Karpas-422 (cell line): Measurements from ENCODE around the gene DDA1. TPM values are rescaled to one million over a fixed set of nuclear protein-coding genes. Genes with fewer than 3 reads are reported as not detected.

Experiments
- DNase-seq: peaks from one replicate; pipeline ENCODE4 v3.0.0-alpha.2; 2015
- H2AFZ ChIP-seq: fragments of 200-600 bp; sonication (generic); 2 replicates; pipeline ENCODE4 v1.6.1; 2014; ENCODE audit warnings: antibody characterized with exemption, low read length, mixed read lengths
- H3K27ac ChIP-seq: fragments of 200-600 bp; sonication (generic); 2 replicates; pipeline ENCODE4 v1.5.1; 2014; ENCODE audit warnings: mild to moderate bottlenecking, low read length, moderate library complexity
- H3K27me3 ChIP-seq: fragments of 200-600 bp; sonication (generic); 2 replicates; pipeline ENCODE4 v1.6.1; 2014; ENCODE audit warnings: low read length, mixed read lengths
- H3K36me3 ChIP-seq: fragments of 200-600 bp; sonication (generic); 2 replicates; pipeline ENCODE4 v1.6.1; 2014; ENCODE audit warnings: low read length, mixed read lengths; ENCODE audit not compliant: insufficient read depth
- H3K4me1 ChIP-seq: fragments of 200-600 bp; sonication (generic); 2 replicates; pipeline ENCODE4 v1.6.1; 2014; ENCODE audit warnings: mild to moderate bottlenecking, low read length, mixed read lengths
- H3K4me2 ChIP-seq: fragments of 200-600 bp; sonication (generic); 2 replicates; pipeline ENCODE4 v1.6.1; 2014; ENCODE audit warnings: low read length, low read depth, mild to moderate bottlenecking; ENCODE audit not compliant: poor library complexity, severe bottlenecking
- H3K4me3 ChIP-seq: fragments of 200-600 bp; sonication (generic); 2 replicates; pipeline ENCODE4 v1.5.1; 2014; ENCODE audit warnings: mild to moderate bottlenecking, antibody characterized with exemption, low read length, mixed read lengths
- H3K79me2 ChIP-seq: fragments of 200-600 bp; sonication (generic); 2 replicates; pipeline ENCODE4 v1.6.1; 2014; ENCODE audit warnings: mild to moderate bottlenecking, low read length, mixed read lengths
- H3K9ac ChIP-seq: fragments of 200-600 bp; sonication (generic); 2 replicates; pipeline ENCODE4 v1.6.0; 2014; ENCODE audit warnings: low read length
- H3K9me2 ChIP-seq: fragments of 200-600 bp; sonication (generic), shearing (Covaris generic); replicated peaks from 2 replicates; pipeline ENCODE4 v1.6.0; 2014; ENCODE audit warnings: mild to moderate bottlenecking, low read length, moderate library complexity; ENCODE audit not compliant: insufficient read depth
- H3K9me3 ChIP-seq: fragments of 300-700, 200-600 bp; sonication (generic); 2 replicates; pipeline ENCODE4 v1.6.1; 2014; ENCODE audit warnings: low read length, mixed read lengths
- H4K20me1 ChIP-seq: fragments of 200-600 bp; sonication (generic); 2 replicates; pipeline ENCODE4 v1.6.1; 2014; ENCODE audit warnings: mild to moderate bottlenecking, antibody characterized with exemption, low read length, low read depth; ENCODE audit not compliant: insufficient read depth
- total RNA-seq: library from RNA; depleted of rRNA; stranded (reverse); fragments of >200 nt; shearing (Covaris generic); gene quantifications from 2 replicates; pipeline ENCODE4 v1.2.3, GENCODE V29; 2014; ENCODE audit warnings: low replicate concordance

Gene DDA1
- total RNA-seq, 1 experiment from 2014 or later = 24.4 TPM

DNA sequence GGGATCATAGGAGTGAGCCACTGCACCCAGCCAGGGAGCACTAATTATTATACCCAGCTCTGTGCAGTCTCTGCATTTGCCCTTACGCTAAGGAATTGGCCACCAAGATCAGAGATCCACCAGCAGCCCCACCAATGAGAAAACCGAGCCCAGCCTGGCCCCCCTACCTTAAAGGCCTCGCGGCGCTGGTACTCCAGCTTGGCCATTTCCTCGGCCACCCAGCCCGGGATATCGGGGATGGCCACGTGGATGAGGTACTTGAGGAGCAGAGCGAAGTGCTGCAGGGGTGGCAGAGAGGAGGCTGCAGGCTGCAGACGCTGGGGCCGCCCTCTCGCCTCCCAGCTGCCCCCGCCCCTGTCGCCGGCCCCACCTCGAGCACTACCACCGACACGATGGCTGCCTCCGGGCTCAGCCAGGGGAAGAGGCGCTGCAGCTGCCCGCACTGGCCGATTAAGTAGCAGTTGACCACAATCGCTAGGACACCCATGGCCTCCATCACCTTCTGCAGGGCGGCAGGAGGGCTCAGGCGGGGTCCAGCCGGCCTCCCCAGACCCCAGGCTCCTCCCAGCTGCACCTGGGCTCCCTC, 17.8 kb downstream of the DDA1 start:
- H3K9ac ChIP-seq = no peak overlapping the region
- no peak overlapping the region for H3K4me2 ChIP-seq
- no peaks in the 10 kb centered on the region for H3K9me3 ChIP-seq

DNA sequence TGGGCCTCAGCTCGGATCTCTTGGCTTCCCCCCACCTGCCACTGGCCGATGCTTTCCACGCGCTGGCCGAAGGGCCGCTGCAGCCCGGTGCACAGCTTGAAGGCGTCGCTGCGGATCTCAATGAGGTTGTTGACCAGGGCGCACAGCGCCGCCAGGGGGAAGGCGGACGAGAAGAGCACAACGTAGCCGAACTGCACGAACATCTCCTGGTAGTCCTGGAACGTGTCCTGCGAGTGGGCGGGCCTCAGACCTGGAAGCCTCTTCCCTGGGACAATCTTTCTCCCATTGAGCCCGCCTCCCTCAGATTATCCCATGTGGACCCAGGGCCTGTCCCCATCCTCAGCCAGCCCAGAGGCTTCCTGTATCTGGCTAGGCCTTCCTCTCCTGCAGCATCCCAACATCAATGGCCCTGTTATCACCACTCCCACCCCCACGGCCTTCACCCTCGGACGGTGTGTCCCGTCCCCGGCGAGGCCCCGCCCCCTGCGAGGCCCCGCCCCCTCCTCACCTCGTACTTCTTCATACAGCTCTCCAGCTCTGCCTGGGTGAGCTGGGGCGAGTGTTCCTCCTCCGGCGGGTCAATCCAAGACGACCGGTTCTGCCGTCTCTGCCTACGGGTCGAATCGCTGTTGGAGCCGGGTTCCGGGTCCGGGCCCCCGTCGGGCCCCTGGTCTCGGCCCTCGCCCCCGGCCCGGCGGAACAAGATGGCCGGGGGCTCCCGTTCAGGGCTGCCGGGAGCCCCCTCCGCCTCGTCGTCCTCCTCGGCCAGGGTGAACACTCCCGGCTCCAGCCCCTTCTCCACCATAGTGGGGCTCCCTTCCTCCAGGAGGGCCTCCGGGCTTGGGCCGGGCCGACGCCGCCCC, 18.5 kb downstream of the DDA1 start:
- no peaks in the 10 kb centered on the region for H3K27me3 ChIP-seq
- H3K4me3 ChIP-seq = no peak overlapping the region
- no peaks in the 10 kb centered on the region for H3K9me3 ChIP-seq
- H4K20me1 ChIP-seq = no peaks in the 10 kb centered on the region
- no peak overlapping the region for H3K9ac ChIP-seq
- H3K27ac ChIP-seq = no peak overlapping the region
- H3K36me3 ChIP-seq = no peaks in the 10 kb centered on the region
- H3K4me2 ChIP-seq = peak overlapping the region; percentile 13
- no peaks in the 10 kb centered on the region for H3K9me2 ChIP-seq
- no peaks in the 10 kb centered on the region for H3K4me1 ChIP-seq
- H3K79me2 ChIP-seq = no peaks in the 10 kb centered on the region
- no peak overlapping the region for H2AFZ ChIP-seq
- peak; percentile 78 for DNase-seq

More for the DNA sequence above, 17.8 kb downstream of the DDA1 start:
- H3K79me2 ChIP-seq = no peaks in the 10 kb centered on the region
- H3K27me3 ChIP-seq = no peaks in the 10 kb centered on the region
- no peaks in the 10 kb centered on the region for H3K9me2 ChIP-seq
- DNase-seq = no peak
- H3K4me3 ChIP-seq = no peak overlapping the region
- H2AFZ ChIP-seq = no peak overlapping the region
- H3K36me3 ChIP-seq = no peaks in the 10 kb centered on the region
- no peaks in the 10 kb centered on the region for H3K4me1 ChIP-seq
- no peaks in the 10 kb centered on the region for H4K20me1 ChIP-seq
- no peak overlapping the region for H3K27ac ChIP-seq

DNA sequence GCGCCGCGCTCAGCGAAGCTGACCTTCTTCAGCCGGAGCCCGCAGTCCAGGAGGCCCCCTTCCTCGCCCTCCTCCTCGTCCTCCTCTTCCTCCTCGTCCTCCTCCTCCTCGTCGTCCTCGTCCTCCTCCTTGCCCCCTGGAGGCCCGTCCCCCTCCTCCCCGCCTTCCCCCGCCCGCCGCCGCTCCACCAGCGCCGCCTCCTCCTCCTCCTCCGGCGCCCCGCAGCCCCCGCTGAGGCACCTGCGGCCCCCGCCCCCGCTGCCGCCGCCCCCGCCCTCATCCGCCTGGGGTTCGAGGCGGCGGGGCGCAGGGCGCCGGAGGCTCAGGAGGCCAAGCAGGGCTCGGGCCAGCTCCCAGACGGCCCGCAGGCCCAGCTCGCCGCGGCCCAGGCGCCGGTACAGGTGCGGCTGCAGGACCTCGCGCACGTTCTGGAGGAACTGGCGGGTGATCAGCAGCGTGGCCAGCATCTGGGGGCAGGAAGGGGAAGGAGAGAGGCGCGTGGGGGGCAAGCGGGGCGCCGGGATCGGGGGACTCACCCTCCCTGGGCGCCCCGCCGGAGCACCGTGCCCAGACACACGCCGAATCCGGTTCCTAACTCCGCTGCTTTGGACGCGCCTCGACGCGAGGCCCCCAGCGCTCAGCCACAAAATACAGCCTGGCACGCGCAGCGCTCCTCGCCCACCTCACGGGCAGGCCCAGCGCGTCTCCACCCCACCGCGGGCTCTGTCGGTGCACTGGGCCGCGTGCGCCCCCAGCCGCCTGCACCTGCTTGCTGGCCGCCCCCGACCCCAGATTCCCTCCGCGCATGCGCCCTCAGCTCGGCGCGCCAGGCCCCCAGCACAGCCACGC, 19.4 kb downstream of the DDA1 start:
- H3K4me3 ChIP-seq = no peak overlapping the region
- no peaks in the 10 kb centered on the region for H3K27me3 ChIP-seq
- H3K36me3 ChIP-seq = no peaks in the 10 kb centered on the region
- no peaks in the 10 kb centered on the region for H3K9me3 ChIP-seq
- no peak for DNase-seq
- peak overlapping the region; percentile 13 for H3K4me2 ChIP-seq
- H3K9me2 ChIP-seq = no peaks in the 10 kb centered on the region
- H3K27ac ChIP-seq = no peak overlapping the region
- no peak overlapping the region for H3K9ac ChIP-seq
- no peaks in the 10 kb centered on the region; the same call in 1 of the 2 replicates for H3K4me1 ChIP-seq
- H4K20me1 ChIP-seq = no peaks in the 10 kb centered on the region
- no peaks in the 10 kb centered on the region for H3K79me2 ChIP-seq
- H2AFZ ChIP-seq = no peak overlapping the region

DNA sequence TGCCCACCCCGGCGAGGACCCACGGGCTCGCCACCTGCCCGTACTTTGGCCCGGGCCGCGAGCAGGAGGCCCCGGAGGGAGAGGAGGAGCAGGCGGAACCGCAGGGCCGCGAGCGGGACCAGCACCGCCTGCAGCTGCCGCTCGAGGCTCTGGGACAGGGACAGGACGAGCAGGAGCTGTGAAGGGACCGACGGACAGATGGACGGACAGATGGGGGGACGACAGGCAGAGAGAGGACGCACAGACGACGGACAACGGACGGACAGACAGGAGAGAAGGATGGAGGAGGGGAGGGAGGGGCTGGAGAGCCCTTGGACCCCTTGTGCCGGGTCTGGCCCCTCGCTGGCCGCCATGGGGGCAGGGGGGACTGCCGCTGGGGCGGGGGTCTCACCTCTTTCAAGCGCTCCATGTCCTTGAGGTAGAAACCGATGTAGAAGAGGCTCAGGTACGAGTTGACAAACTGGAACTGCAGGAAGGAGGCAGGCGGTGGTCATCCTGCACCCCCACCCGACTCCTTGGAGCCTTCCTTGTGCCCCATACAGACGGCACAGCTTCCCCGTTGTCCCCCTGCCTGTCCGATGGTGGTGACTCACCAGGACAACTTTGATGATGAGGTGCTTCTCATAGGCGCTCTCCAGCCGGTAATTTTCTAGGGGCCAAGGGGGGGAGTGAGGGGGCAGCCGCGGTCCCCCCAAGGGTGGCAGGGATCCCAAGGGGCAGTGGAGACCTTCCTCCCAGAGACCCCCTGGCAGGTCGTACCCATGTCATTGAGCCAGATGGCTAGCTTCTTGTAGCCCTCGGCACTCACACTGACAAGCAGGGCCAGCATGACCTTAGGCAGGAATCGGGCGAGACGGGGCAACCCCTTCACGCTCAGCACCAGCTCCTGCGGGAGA, 20.3 kb downstream of the DDA1 start:
- Histone ChIP-seq H3K79me2 (no peaks in the 10 kb centered on the region), H3K27me3 (no peaks in the 10 kb centered on the region), H3K9me3 (no peaks in the 10 kb centered on the region), H3K27ac (no peak overlapping the region), H2AFZ (no peak overlapping the region), H3K4me1 (peaks cover 8% of the 10 kb centered on the region), H3K9ac (no peak overlapping the region), H3K4me3 (no peak overlapping the region), H3K9me2 (no peaks in the 10 kb centered on the region), H3K36me3 (no peaks in the 10 kb centered on the region), H4K20me1 (no peaks in the 10 kb centered on the region), H3K4me2 (no peak overlapping the region)
- DNase-seq = no peak

DNA sequence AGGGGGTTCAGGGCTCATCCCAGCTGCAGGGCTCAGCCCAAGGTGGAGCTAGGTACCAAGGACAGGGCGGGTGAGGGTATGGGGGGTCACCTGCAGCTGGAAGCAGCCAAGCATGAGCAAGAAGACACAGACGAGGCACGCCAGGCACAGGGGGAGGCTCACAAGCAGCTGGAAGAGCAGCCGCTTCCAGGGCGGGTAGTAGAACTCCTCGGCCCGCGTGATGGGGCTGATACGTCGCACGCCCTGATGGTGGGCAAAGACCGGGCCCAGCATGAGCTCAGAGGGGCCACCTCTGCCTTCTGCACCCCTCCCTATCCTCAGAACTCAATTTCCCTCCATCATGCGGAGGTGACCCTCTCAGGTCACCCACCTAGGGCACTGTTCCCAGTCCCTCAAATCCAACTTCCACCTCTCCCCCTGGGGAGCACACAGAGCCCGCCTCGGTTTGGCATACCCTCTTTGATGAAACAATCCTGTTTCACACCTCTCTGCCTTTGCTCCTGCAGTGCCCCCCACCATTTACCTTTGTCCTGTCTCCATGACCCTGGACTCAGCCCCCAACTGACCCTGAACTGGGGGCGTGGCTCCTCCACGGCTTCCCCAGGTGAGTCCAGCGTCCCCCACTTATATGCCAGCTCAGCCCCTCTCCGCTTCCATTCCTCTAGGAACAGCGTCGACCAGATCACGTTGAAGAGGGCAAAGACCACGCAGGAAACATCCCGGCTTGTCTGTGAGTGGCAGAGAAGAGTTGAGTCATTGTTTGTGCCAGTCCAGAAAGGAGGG, 21.1 kb downstream of the DDA1 start:
- H3K9ac ChIP-seq = no peak overlapping the region

DNA sequence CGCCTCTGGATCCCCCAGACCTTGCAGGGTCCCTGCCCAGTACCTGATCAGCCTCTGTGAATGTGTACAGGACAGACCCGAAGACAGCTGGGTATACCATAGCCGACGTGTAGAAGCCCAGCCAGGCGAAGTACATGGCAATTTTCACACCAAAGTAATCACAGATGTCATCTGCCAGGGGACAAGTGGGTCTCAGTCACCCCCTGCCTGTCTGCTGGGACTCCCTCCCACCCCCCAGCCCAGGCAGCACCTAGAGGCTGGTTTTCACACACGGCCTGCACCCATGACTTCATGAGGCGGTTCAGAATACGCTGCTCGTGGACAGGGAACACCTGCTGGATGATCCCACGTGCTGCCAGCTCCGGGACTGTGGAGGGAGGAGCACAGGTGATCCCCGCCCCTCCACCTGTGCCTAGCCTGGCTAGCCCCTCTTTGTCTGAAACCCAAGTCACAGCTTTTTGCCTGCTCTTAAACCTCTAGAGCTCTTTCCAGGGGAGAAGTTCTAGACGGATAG, 21.7 kb downstream of the DDA1 start:
- Histone ChIP-seq H3K9me2 (no peaks in the 10 kb centered on the region), H3K9me3 (no peaks in the 10 kb centered on the region), H3K79me2 (no peaks in the 10 kb centered on the region), H3K9ac (no peak overlapping the region), H3K4me1 (peaks cover 17% of the 10 kb centered on the region), H3K27ac (no peak overlapping the region), H4K20me1 (no peaks in the 10 kb centered on the region), H3K27me3 (no peaks in the 10 kb centered on the region), H3K4me2 (no peak overlapping the region), H3K4me3 (no peak overlapping the region), H3K36me3 (no peaks in the 10 kb centered on the region), H2AFZ (no peak overlapping the region)
- no peak for DNase-seq

More for the DNA sequence above, 21.1 kb downstream of the DDA1 start:
- H3K4me2 ChIP-seq = no peak overlapping the region
- no peak for DNase-seq
- no peaks in the 10 kb centered on the region for H3K36me3 ChIP-seq
- no peaks in the 10 kb centered on the region for H4K20me1 ChIP-seq
- no peaks in the 10 kb centered on the region for H3K79me2 ChIP-seq
- no peak overlapping the region for H2AFZ ChIP-seq
- peaks cover 15% of the 10 kb centered on the region for H3K4me1 ChIP-seq
- H3K27me3 ChIP-seq = no peaks in the 10 kb centered on the region
- H3K9me2 ChIP-seq = no peaks in the 10 kb centered on the region
- H3K9me3 ChIP-seq = no peaks in the 10 kb centered on the region
- no peak overlapping the region for H3K4me3 ChIP-seq
- no peak overlapping the region for H3K27ac ChIP-seq

DNA sequence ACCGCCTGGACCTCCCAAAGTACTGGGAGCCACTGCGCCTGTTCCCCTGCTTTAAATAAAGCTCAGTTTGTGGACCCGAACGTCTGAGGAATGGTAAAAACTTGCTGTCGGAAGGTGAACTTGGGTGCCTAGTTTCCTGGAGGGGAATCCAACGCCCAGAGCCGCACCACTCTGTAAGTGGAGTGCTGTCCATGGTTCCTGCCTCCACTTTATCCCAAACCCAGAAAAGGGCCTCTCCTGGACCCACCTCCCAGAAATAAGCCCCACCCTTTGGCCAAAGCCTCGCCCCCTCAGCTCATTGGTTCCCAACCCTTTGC, 23.0 kb downstream of the DDA1 start:
- no peaks in the 10 kb centered on the region for H3K79me2 ChIP-seq
- H3K27me3 ChIP-seq = no peaks in the 10 kb centered on the region
- no peaks in the 10 kb centered on the region for H4K20me1 ChIP-seq
- H3K4me3 ChIP-seq = no peak overlapping the region
- H3K9me3 ChIP-seq = no peaks in the 10 kb centered on the region
- no peaks in the 10 kb centered on the region for H3K9me2 ChIP-seq
- H3K27ac ChIP-seq = no peak overlapping the region
- DNase-seq = no peak
- no peak overlapping the region for H2AFZ ChIP-seq
- H3K4me2 ChIP-seq = no peak overlapping the region
- no peak overlapping the region for H3K9ac ChIP-seq
- H3K4me1 ChIP-seq = peaks cover 20% of the 10 kb centered on the region
- no peaks in the 10 kb centered on the region for H3K36me3 ChIP-seq
